GM19025 (cell line): ENCODE measurements around the gene STAT5A.

Experiments
- ATAC-seq: cut with Tn5 transposase; IDR thresholded peaks from one replicate; pipeline ENCODE4 v1.9.1; 2021; ENCODE audit warnings: mild to moderate bottlenecking, low read depth, moderate library complexity; ENCODE audit not compliant: unreplicated experiment

The STAT5A gene

DNA sequence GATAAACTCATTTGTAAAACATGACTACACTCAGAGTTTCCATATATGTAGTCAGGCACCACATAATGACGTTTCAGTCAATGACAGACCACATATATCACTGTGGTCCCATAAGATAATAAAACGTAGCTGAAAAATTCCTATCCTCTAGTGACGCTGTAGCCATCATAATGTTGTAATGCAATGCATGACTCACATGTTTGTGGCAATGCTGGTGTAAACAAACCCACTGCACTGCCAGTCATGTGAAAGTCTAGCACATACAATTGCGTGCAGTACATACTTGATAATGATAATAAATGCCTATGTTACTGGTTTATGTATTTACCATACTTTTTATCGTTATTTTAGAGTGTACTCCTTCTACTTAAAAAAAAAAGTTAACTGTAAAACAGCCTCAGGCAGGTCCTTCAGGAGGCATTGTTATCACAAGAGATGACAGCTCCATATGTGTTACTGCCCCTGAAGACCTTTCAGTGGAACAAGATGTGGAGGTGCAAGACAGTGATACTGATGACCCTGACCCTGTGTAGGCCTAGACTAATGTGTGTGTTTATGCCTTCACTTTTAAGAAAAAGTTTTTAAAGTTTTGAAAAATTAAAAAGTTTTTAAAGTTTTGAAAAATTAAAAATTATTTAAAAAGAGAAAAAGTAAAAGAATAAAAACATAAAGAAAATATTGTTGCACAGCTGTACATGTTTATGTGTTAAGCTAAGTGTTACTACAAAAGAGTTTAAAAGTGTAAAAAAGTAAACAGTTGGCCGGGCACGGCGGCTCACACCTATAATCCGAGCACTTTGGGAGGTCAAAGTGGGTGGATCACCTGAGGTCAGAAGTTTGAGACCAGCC is 21.2 kb upstream of the STAT5A start:
- no peak for ATAC-seq

DNA sequence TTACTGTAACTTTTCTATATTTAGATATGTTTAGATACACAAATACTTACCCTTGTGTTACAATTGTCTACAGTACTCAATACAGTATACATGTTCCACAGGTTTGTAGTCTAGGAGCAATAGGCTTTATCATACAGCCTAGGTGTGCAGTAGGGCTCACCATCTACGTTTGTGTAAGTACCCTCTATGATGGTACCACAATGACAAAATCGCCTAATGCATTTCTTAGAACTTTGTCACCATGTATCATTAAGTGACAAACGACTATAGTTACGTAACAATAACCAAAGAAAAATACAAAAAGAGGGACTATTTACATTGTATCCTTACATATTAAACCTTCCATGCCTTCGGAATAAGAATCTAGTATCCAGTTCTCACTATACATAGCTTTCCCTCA is 20.1 kb upstream of the STAT5A start:
- no peak for ATAC-seq

DNA sequence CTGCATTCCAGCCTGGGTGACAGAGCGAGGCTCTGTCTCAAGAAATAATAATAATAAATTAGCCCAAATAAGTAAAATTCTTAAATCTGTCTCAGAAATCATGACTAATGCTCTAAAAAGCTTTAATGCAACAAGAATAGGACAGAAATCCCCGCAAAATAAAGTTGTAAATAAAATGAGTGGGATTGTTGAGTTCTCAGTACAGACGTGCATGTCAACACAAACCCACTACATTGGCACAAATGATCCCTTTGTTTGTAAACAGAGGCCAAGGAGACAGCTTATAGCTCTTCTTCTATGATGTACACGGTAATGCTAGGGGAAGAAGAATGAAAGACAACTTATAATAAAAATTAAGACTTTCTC is 18.1 kb upstream of the STAT5A start:
- ATAC-seq = no peak

DNA sequence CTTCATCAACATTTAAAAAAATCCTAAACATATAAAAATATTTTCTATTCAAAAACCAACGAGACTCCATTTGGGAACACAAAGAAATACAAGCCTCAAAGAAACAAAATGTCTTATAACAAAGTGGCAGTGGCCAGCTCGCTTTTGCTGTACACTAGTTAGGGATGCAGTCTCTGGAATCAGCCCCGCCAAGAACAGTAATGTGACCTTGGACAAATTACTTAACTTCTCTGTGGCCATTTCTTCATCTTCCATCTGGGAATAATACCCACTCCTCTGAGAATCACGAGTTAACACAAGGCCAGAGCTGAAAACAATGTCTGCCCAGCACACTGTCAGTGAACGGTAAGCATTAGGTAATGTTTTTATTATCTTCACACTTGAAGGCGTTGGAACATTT is 17.7 kb upstream of the STAT5A start:
- no peak for ATAC-seq

DNA sequence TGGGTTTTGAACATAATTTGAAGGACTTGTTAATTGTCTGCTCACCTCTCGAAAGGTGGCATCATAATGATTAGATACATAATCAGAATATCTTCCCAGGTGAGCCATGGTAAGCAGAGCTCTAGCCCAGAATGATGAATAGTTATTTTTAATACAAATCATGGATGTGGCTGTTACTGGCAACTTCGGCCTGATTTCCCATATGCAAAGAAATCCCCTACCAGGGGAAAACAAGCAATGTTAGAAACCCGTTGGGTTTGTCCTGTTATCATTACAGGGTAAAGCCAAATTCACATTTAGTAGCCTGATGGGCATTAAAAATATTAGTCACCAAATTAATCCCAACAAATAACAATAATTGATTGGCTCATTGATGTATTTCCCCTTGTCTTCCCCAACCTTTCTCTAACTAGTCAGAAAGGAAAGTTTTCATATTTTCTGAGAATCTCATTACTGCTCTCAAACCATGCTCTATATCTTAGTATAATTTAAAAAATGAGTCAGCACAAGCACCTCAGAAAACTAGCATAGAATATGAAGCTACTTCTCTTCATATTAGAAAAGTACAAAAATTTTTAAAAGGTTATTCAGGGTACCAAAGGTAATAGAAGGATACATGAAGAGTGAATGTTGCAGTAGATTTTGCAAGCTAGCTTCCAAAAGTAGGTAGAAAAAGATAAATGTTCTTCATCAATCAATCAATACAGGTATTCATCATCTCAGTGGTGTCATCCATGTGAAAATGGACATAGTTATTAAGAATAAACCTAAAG is 17.1 kb upstream of the STAT5A start:
- no peak for ATAC-seq

DNA sequence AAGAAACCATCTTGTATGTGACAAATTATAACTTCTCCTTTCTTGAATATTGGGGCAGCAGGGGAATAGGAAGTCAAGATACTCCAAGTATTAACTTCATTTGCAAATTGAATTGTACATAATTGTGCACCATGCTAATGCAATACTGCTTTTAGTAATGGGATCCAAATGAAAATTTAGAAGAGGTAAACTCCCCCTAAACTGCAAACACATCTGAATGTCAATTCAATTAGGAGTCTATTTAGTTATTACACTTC is 16.6 kb upstream of the STAT5A start:
- no peak for ATAC-seq

DNA sequence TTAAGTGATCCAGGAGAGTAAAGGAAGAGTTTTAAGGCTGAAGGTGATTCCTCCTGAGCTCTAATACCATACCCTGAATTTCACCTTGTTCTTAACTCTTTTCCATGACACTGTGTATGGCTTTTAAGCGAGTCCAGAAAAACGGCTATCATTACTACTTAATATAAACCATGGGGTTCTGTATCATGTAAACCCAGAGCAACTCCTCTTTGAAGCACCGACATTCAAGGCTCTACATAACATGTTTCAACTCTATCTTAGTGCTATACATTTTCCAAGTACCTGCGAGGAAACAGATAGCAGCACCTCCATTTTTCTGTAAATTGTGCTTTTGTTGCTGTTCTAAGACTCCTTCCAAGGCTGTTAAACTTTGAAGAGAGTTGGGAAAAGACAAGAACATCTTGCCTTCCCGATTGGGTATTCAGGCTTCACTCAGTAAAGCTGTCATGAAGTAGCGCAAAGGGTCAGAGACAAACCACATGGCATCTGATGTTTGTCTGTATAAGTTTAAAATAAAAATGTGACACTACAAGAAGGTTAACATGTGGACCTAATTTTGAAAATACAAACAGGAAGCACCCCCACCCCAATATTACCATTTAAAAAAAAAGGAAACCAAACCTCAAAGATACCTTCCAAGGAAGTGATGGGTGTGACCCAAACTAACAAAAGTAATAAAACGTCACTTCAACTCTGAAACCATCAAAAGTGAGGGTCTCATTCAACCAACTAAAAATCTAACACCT is 16.0 kb upstream of the STAT5A start:
- no peak for ATAC-seq

DNA sequence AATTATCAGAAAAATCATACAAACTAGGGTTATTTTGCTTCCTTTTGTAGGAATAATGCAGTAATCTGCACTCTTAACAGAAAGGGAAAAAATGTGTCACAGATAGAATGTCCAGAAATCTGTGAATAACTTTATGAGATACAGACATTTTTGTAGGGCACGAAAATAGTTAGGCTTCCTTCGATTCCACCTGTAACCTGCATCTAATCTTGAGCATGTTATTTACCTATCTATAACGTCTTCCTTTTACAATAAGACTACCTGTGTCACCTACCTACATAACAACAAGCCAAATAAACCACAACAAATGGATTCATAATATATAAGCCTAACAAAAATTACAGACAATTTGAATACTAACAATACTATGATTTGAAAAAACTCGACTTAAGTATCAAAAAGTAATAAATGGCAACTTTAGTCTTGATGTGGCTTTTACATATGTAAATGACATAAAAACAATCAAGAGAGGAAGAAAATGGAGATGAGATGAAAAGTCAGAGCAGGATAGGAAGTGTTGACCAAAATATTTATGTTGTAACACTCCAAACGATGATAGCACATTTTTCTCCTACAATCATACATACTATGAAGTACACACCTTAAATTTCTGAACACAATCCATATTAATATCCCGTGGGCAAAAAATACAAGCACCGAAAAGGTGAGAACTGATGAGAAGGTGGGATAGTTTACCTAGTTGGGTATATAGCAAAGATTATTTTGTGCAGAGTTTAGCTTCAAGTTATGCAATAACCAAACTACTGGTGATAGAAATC is 14.6 kb upstream of the STAT5A start:
- ATAC-seq = no peak

DNA sequence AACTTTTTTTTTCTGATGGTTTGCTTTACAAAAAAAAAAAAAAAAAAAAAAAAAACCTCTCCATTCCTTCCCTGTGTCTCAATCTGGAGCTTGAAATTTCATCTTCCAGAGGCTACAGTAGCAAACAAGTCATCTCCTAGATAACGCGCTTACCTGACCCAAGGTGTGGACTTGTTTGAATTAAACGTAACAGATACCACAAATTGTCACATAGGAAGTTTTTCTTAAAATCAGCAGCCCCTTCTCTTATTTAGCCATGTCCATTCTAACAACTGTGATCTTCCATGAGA is 14.1 kb upstream of the STAT5A start:
- ATAC-seq = no peak

DNA sequence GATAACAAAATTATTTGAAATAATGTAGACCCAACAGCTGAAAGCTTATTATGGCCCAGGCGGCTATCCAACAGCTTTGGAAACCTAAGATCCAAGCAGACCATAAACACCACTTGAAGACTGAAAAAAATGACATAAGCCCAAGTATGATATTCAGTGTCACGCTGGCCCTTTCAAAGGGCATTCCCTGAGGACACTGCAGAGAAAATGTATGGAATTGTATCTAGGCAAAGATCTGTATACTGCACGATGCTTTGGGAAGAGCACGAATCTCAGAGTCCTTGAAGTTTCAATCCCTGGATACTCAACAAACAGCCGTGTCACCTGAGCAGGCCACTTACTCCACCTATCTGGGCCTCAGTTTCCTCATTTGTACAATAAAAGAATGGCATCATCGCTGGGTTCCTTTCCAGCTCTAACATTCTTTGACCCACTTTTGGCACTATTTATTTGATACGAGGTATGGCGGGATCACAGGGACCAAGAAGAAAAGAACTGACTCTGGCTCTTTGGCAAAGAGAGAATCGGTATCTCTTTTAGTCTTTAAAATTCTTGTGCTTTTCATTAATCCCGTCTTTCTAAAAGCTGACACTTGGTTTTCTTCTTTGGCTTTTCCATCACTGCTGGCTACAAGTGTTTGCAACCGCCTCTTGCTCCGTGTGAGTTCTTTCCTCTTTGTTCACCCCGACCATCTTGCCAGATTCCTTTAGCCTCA is 13.3 kb upstream of the STAT5A start:
- ATAC-seq = no peak

DNA sequence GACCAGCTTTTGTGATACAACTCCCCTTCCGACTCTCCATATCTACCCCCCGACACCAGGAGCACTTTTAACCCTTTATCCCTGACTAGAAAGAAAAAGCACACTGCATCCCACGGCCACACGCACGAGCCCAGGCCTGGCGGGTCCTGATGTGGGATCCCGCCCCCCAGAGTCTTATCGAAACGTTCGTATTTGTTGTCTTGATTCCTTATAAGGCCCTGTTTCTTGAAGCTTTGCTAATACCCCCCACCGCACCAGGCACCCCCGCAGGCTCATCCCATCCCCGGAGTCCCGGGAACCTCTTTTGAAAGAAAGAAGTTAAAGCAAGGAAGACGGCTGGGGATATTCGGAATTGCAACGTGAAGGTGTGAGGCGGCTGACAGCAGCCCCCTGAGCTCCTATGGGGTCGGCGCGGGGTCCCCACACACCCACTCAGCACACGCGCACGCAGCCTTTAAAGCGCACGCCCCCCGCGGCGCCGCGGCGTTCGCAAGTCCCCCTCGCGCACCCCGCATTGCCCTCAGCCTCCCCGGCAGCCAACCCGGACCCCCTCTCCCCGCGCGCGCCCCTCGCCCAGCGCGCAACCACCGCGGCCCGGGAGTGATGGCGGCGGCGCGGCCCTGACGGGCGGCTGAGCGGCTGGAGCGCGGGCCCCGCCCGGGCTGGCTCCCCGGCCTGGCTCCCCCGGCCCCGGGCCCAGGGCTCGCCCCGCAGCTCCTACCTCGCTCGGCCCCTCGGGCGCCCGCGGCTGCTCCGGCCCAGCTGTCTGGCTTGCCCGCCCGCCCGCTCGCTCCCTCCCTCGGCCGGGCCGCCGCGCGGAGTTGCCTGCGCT is 12.6 kb upstream of the STAT5A start:
- ATAC-seq = peak; percentile 42

DNA sequence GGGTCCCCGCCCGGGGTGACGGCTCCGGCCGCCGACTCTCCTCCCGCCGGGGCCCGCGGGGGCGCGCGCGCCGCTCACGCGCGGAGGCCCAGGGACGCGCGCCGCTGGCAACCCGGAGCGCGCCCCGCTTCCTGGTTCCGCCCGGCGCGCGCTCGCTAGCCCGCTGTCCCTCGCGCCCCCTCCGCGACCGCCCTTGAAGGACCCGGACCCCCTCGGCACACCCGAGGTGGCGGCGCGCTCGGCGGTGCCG is 12.0 kb upstream of the STAT5A start, which contains the start of gene STAT5B:
Gene STAT5B, minus strand, starts transcription at position 33 of the 250 bp plus-strand sequence. CDS start 44,264 bp downstream, outside the sequence.
- peak; percentile 67 for ATAC-seq

DNA sequence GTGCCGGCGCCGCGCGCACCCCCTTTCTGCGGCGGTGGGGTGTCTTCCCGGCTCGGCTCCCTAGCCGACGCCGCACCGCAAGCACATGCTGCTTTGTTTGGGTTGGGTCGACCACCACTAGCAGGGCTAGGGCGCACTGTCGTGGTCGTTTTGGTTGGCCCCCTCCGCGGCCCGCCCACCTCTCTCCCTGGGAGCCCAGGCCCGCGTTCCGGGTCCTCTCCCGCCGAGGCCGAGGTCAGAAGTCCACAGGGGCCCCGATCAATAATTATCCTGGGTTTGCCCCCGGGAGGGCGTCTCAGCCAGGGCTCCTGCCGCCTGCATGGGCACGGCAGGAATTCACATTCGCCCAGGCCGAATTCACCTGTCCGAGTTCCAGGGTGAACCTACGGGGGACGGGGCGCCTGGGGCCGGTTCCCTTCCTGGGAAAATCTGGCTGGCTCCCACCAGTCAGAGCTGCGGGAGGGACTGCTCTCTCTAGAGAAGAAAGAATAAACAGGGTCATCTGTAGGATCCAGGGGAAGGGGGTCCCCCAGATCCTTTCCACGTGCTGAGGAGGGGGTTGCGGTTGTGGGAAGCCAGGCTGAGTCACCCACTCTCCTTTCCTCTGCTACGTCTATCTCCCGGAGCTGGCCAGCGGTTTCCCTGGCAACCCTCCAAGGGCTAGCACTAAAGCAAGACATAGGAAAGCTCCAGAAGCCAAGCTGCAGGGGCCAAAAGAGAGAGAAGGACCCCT is 11.5 kb upstream of the STAT5A start:
- ATAC-seq = peak; percentile 14

DNA sequence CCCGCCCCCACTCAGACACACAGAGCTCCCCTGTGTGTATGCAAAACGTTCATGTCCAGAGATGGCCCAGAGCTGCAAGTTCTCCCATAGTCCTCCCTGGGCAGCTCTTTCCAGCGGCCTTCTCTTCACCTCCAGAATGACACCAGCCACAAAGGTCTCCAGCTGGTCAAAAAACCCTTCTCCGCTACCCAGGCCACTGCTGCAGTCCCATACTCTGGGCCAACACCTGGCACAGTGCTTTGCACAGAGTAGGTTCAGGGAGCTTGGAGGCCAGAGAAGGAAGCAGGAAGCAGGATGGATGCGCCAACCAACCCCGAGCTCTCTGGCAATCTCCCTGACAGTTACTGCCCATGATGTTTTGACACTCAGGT is 11.0 kb upstream of the STAT5A start:
- ATAC-seq = no peak

DNA sequence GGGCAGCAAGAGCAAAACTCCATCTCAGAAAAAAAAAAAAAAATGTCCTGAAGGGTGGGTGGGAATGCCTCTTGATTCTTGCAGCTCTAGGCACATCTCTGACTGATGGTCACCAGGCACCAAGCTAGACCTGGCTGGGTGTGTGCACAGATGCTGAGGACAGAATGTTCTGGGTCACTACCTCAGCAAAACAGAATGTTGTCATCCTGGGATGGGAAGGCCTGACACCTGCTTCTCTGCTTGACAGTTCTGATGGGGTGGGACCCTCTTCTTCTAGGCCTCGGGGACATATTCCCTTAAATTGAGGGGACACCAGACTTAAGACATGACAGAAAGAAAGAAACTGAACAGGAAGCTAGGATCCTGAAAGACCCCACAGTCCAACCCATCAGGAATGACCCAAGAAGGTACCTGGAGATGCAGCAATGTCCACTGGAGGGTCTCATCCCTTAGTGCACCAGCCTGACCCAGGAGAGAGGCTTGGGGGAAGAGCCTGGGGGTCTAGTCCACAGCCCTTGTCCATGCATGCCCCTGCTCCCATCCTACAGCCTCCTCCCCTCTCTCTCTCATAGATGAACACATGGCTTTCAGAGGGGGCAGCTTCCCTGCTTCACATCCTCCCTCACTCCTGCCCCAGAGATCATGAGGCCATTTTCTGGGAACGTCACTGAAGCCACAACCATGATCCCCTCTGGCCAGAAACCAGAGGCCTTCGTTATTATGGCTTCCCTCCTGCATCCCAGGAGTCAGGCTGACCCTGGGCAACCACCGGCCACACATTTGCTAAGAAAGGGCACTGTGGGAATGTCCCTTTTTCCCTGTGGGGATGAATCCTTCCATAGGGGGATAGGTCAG is 8.3 kb upstream of the STAT5A start:
- no peak for ATAC-seq

DNA sequence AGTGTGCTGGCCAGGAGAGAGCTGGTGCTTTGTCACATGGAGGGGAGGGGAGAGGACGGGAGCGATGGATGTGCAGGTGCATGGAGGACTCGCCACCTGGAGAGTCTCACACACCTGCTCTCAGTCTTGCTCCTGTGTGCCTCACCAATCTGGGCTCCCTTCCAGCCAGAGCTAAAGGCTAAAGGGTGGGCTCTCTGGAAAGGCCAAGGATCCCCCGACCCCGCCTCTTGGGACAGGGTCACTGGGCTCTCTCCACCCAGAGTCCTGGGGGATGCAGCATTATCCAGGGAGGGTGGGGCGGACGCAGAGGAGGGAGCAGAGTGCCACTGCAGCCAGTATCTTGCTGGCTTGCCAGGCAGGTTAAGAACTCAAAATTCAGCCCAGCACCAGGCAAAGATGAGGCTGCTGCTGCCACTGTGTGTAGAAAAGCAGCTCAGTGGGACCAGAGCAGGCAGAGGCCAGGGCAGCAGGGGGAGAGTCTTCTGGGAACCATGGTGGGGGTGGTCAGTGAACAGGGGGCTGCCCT is 6.7 kb upstream of the STAT5A start:
- no peak for ATAC-seq

DNA sequence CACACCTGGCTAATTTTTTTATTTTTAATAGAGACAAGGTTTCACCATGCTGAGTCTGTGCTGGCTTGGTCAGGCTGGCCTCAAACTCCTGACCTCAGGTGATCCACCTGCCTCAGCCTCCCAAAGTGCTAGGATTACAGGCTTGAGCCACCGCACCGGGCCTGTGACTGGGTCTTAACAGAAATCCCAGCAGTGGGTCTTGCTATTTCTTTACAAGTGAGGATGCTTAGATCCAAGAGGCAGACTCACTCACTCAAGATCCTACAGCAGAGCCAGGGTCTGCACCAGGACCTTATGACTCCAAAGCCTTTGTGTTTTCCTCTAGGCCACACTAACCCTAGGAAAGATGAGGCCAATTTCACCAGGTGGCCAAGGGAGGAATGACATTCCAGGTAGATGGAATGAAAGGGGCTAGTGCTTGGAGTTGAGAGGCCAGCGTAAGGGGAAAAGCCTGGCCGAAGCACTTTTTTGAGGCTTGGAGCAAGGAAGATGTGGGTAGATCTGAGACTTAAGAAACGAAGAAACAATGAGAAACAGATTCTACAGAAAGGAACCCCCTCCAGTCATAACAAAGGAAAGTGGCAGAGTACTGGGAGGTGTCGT is 5.7 kb upstream of the STAT5A start:
- ATAC-seq = no peak
